HG03097 (cell line): Measurements from ENCODE around the gene CCDC102A.
A peak's percentile ranks its signal among the peaks of the same experiment; 100 is the strongest.

Experiments
- ATAC-seq: cut with Tn5 transposase; IDR thresholded peaks from one replicate; pipeline ENCODE4 v1.9.1; 2021; ENCODE audit not compliant: unreplicated experiment, low FRiP score

The CCDC102A gene

DNA sequence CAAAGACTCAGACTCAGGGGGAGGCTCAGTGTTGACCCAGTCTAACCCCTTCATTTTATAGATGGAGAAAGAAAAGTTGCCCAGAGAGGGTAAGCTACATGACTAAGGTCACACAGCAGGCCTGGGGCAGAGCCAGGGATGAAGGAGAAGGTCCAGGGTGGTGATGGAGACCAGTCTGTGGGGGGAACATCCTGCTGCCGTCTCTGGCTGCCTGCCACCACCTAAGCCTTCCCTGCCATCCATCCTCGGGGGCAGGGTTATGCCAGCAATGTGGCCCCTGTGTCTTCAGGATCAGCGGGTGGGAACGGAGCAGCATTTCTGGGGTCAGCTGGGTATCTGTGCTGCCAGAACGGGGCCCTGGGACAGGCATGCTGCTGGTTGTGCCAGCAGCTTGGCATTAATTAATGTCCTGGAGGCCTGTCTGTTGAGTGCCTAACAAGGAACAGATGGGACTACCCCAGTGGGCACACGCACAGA, 55.6 kb downstream of the CCDC102A start:
- ATAC-seq = no peak

DNA sequence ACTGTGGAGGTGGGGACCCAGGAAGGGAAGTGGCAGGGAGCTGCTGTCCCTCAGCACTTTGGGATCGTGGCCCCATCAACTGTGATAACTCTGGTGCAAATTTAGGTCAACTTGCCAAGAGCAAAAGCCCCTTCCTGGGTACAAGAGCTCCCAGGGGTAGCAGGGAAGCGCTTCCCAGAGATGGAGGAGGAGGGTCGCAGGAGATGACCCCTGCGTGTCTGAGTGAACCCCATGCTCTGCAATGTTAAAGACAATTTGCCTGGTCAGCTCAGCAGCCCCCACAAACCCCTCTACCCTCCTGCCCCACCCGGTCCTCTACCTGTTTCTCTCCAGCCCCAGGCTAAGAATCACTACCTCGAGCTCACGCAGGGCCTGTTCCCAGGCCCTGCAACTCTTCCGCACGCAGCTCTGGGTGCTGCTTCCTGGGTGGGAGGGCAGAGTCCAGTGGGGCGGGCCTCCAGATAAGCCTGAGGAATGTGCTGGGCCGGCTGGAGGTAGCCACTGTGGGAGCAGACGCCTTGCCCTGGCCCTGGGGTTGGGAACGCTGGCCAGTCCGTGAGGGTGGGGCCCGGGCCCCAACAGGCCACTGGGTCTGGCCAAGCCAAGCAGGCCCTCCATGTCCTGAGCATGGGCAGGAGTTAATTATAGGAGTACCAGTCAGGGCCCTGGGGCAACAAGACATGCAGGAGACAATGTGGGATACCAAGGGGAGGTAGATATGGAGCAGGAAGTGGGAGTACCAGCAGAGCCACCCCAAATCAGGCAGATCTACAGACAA, 56.2 kb downstream of the CCDC102A start:
- ATAC-seq = no peak

DNA sequence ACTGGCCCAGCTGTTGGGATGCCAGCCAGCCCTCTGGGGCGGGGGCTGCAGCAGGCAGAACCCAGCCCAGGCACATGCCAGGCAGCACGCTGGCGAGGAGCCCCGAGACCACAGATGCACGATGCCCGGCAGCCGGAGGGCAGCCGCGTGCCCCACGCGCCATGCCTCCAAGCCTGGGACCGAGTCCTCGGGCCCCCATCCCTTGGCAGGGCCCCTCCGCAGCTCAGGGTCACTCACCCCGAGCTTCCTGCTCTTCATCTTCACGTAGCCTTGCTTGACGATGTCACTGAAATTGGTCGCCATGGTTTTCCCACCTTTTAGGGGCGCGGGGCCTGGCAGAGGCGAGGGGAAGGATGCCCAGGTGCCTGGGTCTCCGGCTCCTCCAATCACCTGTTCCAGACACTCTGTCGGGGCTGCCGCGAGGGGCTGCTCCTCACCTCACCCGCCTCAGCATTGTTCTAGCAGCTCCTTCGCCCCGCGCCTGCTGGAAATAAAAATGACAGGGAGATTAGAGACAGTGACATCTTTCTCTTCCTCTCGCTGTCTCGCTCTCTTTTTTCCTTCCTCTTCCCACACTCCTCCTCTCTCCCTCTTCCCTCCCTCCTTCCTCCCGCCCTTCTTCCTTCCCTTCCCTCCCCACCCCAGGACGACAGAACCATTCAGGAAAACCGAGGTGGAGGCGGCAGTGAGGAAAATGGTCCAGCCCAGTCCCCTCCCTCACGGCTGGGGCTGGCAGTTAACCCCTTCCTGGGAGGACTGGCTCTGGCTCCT, 57.0 kb downstream of the CCDC102A start:
- no peak for ATAC-seq

DNA sequence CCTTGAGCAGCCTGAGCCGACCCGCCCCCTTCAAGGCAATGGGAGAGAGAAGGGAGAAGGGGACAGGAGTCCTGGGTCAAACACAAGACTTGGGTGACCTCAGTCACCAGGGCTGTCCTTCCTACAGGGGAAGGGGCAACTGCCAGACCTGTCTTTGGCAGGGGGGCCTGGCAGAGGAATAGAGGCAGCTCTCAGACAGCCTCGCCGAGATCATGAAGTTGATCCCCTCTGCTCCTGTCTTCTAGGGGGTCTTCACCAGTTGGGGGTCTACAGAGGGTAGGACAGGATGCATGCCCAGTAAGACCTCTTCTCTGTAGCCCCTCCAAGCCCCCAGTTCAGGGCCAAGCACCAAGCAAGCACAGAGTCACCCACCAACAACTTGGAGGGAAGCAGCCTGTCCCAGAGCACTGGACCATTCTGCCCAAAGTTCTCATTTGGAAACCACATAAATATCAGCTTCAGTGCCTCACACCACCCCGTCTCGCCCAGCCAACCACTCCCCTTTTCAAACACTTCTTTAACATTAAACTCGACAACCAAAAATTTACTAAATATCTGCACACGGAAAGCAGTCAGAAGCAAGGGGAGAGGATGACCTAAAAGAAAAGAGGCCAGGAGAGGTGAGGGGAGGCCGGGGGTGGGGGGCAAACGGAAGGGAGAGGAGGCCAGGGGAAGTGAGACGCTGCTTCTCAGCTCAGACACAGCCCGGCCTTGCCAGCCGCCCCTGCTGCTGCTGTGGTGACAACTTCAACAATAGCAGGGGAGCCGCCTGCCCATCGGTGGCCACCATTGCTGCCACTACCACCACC, 57.8 kb downstream of the CCDC102A start:
- ATAC-seq = no peak

DNA sequence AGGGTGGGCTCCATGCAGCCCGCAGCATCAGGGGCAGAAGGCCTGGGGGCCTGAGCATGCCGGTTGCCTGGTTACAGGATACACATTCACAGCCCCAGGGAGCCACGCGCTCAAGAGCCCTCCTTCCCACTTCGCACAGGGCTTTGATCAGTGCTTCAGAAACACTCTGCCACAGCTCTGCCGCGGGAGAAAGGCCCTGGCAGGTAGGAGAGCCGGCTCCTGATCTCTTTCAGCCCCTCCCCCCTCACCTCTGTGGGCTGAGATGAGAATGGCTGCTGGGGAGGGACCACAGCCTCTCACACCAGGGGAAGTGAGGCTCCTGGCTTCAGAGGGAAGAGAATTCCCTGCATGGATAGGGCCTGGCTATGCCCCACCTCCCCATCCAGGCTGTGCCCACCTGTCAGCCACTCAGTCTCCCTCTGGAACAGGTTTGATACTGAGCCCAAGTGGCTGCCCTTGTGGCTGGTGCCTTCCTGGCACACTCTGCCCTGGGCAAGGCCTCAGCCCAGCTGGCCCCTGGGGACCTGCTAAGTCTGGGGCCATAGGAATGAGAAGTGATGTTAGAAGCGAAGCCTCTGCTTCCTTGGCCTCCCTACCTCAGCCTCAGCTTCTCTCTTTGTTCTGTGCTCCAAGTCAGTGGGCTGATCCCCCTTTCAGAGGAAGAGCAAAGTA, 58.7 kb downstream of the CCDC102A start:
- ATAC-seq = no peak

DNA sequence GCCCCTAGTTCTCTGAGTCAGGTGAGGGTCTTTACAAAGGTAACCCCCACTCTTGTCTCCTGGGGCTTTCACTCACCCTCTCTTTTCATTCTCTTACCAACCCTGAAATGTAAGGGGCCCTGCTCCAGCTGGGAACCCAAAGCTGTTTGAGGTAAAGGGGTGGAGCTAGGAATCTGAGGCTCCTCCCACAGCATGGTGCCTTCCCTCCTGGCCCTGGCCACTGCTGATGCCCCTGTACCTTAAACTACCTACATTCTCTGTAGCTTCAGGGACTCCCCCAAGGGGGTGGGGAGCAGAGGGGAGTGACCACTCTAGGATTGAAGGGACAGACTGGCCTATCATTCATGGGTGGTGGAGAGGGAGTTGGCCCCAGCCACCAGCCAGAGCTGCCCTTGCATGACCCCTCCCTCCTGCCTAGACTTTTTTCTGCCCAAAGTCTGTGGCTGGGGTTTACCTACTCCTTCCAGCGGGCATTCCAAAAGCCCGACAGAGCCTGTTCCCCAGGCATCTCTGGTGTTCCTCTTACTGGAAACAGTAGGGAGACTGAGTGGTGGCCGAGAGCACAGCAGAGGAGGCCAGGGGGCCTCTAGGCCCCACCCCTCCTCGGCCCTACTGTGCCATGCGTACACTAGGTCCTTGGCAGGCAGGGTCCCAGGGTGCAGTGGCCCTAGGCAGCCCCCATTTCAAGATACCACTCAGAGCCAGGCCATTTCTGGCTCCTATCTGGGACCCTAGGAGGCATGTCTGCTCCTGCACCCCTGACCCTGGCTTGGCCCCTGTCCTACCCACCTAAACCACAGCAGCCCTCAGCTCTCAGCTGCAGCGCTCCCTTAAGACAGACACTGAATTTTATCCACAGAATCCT, 59.6 kb downstream of the CCDC102A start:
- ATAC-seq = no peak

DNA sequence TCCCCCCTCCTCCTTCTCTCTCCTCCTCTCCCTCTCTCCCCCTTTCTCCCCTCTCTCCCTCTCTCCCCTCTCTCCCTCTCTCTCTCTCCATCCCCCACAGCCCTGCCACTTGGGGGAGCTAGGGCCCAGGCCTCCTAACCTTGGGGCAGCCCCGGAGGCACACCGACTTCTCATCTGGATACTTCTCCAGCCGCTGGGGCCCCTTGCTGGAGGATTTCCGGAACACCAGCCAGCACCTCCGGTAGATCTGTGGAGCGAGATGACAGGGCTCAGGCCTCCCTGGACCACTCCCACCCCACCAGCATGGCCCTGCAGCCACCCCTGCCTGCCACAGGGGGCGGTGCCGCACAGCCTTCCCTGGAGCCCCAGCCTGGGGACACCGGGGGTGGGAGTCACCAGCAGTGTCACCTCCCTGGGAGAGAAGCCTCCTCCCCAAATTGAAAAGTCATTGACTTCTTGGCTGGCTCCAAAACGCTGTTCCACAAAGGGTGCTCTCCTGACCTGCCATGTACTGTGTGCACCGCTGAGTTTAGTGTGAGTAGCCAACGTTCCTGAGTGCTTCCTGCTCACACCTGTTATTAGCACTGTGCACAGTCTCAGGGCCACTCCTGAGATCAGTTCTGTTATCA, 60.5 kb downstream of the CCDC102A start:
- ATAC-seq = peak; percentile 92

DNA sequence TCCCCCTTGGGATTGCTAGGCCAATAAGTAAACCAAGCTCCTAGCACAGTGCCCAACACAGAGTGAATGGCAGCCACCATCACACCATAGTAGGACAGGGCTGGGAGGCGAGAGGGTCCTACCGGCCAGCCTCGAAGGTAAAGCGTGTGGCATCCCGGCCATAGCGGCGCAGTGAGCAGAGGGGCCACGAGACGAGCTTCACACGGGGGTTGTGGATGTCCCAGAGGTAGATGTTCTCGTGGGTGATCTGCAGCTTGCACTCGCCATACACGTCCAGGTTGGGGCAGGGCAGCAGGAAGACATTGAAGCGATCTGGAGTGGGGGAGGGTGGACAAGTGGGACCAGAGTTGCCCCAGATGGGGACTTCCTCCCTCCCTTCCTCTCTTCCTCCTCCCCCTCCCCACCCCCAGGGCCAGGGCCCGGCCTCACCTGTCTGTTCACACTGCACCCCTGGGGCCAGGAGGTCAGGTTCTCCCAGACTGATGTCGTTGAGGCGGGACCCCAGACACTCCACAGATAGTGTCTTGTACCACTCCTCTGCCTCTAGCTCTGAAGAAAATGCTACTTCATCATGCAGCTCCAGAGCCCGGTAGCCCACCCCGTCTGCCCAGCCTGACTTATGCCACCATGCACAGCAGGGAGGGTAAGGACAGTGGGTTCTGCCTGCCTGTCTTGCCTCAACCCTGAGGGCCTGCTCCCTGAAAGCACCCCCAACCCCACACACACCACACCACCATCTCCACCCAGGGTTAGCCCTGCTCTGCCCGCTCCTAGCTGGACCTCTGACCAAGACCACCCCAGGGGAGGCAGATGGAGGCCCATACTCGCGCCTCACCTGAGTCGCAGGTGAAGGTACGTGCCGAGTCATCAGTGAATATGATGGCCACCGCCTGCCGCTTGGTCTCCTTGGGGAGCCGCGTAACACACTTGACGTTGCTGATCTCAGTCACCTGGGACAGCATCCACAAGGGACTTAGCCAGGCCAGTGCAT, 61.4 kb downstream of the CCDC102A start:
- no peak for ATAC-seq

DNA sequence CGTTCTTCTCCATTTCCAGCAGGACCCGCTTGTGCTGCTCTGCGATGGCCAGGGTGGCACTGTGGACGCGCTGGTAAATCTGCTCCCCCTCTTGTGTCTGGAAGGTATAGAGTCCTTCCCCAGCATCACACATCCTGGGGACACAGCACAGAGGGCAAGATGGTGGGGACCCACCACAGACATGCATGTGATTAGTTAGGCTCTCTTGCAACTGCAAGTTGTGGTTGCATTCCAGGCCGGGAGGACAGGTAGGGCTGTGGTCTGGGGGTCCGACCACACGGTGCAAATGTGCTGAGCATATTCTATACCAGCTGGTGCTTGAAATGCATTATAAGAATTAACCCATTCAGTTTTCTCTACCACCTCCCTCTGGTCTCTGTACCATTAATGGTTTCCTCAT, 62.5 kb downstream of the CCDC102A start:
- ATAC-seq = no peak

DNA sequence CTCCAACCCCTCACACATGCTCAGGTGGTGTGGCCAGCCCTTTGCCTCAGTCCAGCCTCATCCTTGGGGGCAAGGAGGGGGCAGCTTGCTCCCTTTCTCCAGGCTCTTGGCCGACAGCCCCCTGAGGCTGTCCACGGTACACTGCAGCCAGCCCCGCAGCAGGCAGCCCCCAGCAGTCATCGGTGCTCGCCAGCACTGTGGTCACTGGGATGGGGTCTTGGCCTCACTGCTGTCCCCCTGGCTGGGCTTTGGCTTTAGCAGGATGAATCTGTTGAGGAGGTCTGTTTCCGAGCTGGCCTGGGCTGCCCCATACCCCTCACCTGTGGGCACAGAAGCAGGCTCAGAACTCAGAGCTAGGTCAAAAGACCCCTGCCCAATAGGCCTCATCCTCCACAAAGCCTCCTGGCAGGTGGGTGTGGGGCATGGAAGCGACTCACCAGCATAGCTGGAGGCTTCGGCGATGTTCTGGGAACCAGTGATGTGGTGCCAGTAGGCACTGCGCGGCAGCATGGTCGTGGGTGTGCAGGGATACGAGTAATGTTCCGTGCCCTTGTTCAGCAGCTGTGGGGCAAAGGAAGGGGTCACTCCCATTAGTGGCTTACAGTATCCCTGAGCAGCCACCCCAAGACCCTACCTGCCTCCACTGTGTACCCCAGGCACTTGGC, 63.1 kb downstream of the CCDC102A start:
- ATAC-seq = no peak

DNA sequence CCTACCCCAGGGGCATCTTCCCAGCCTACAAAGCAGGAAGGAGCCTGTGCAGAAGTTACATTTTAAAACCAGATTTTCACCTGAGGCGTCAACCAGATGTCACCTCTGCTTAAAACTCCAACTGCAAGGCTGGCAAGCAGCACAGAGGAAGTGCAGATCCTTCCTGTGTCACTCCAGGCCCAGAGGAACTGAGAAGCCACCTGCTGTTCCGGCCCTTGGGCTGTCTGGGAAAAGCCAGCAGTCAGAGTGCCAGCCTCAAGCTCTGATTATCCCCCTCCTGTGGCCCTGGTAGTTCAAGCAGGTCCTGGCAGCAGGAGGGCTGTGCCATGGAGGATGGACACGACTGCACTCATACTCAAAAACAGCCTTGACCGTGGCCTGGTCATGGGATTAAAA, 63.7 kb downstream of the CCDC102A start:
- ATAC-seq = no peak

DNA sequence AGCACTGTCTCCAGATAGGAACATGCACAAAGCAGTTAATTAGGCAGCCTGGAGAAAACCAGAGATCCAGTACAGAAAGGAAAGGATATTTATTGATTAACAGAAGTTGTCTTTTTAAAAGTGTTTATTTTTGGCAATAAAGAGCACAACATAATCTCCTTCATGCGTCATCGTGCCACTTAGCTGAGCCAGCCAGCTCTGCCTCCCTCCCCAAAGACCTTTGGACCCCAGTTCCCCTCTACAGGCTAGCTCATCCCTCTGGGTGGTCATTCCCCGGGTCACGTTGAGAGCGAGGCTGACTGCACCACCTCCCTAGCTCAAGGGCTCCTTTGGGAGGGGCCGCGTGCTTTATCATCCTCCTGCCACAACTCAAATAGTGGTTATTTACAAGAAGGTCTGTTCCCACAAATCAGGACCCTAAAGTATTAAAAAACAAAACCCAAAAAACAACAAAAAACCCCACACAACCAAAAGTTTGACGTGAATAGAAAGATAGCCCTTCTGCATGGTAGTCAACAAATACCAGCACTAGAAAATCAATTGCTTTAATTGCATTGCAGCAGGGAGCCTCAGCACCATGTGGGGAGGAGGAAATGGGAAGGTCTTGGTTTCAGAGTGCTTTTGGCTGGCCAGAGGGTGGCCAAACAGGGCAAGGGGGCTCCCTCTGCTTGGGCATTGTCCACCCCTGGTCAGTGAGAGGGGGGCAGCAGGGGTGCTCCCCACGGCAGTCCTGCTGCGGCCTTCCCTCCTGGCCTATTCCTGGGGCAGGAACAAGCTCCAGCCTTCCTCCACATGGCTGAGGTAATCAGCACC, 64.3 kb downstream of the CCDC102A start:
- no peak for ATAC-seq

DNA sequence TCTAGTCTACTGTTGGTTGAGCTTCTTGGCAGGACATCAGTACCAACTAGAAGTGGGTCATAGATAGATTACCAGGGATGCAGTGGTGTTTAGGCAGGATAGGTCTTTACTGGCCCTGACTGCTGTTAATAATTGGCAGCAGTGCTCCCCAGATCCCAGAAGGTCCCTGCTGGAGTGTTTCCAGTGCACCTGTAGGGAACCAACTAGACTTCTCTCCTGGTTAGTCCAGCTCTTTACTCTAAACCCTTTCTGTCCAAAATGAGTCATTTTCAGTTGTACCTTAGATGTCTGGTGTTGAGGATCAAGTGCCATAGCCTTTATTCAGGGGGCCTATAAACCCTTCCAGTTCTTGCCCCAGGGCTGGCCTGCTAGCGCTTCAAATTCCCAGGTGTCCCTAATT, 65.2 kb downstream of the CCDC102A start:
- no peak for ATAC-seq

DNA sequence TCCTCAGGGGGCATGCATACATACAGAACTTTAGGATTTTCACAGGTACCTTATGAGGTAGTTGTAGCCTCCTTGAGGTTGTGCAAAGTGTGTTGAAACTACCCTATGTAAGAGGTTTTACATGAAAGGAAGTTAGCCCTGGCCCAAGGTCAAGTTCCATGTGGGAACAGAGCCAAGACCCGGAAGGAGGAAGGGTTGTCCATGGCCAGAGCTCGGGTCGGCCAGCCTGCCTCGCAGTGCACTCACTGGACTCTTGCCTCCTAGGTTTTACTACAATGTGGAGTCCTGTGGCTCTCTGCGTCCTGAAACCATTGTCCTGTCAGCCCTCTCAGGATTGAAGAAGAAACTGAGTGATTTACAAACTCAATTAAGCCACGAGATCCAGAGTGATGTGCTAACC, 65.7 kb downstream of the CCDC102A start:
- ATAC-seq = no peak

DNA sequence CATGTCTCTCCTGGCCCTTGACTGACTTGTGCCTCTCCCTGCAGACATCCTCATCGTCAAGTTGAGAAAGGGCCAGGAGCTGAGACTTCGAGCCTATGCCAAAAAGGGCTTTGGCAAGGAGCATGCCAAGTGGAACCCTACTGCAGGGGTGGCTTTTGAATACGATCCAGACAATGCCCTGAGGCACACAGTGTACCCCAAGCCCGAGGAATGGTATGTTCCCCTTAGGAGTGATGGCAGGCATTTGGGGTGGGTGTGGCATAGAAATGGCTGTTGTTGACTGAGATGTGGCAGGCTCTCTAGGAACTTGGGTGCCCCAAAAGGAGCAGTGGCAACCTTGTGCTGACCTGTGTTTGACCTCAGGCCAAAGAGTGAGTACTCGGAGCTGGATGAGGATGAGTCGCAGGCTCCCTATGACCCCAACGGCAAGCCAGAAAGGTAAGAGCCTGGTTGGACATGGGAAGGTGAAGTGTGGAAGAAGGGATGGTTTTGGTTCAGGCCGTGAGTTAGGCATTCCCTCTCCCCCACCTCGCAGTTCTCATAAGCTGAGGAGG, 66.4 kb downstream of the CCDC102A start:
- ATAC-seq = no peak

DNA sequence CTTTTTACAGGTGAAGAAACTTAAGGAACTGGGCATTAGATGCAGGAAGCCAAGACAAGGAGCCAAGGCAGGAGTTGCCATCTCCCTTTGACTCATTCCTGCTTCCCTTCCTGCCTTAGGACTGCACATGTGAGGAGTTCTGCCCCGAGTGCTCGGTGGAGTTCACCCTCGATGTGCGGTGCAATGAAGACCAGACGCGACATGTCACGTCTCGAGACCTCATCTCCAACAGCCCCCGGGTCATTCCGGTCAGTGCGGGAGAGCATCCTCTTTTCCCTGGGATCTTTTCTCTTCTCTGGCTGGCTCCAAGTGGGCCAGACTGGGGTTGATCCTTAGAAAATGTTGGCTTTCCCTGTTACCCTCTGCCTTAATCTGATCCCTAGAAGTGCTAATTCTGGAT, 67.3 kb downstream of the CCDC102A start:
- ATAC-seq = no peak
